Gastrocnemius medialis (tissue), 4 donors: ENCODE measurements around the gene KLK7.

ENCODE experiments used
- POLR2A ChIP-seq, 2 donors: fragments of 450-650 bp; IDR thresholded peaks; one replicate each; pipeline ENCODE4 v1.6.1; 2017; ENCODE audit warnings: antibody characterized with exemption in 2 of 2, mild to moderate bottlenecking in 2 of 2, moderate library complexity in 2 of 2
- TF ChIP-seq, protein P1 (sequence below), 5 experiments: fragments of 450-650 bp in 3 of 5; fragments of 200-600 bp in 2 of 5; sonication (generic) in 2 of 5; IDR thresholded peaks in 4 of 5; conservative IDR thresholded peaks in 1 of 5; 1 replicate in 4 of 5; 2 replicates in 1 of 5; pipeline ENCODE4 v1.5.1; 2016 to 2019; ENCODE audit warnings: antibody characterized with exemption in 5 of 5, mild to moderate bottlenecking in 3 of 5, moderate library complexity in 3 of 5

DNA sequence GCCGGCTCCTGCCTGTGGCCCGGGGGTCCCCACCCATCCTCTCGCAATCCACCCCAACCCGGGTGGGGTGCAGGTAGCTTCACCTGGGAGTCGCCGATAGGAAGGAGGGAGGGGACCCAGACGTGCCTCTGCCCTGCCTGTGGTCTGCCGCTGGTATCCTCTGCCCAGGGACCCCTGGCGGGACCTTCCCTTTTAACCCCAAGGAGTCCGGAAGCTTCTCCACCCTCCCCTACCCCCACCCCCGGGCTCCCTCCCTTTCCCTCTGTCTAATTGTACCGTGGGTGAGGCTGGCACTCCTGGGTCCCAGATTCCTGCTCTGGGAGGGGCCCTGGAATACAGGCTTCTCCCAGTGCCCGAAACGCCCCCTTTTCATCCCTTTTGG, 35.8 kb upstream of the KLK7 start, which contains the start of gene KLK10:
- TF ChIP-seq, protein P1, sequence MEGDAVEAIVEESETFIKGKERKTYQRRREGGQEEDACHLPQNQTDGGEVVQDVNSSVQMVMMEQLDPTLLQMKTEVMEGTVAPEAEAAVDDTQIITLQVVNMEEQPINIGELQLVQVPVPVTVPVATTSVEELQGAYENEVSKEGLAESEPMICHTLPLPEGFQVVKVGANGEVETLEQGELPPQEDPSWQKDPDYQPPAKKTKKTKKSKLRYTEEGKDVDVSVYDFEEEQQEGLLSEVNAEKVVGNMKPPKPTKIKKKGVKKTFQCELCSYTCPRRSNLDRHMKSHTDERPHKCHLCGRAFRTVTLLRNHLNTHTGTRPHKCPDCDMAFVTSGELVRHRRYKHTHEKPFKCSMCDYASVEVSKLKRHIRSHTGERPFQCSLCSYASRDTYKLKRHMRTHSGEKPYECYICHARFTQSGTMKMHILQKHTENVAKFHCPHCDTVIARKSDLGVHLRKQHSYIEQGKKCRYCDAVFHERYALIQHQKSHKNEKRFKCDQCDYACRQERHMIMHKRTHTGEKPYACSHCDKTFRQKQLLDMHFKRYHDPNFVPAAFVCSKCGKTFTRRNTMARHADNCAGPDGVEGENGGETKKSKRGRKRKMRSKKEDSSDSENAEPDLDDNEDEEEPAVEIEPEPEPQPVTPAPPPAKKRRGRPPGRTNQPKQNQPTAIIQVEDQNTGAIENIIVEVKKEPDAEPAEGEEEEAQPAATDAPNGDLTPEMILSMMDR (IDR thresholded peaks at IDR 0.05 in 4 of 5, conservative IDR thresholded peaks at IDR 0.05 in 1 of 5): no peak
- no peak for TF ChIP-seq POLR2A (IDR thresholded peaks at IDR 0.05)
